GM23338 (cell line): ENCODE results near the gene GREB1L. TPM values are rescaled to one million over a fixed set of nuclear protein-coding genes. Genes with fewer than 3 reads are reported as not detected.

Experiments
- ATAC-seq: fragments of 200-7000 bp; cut with Tn5 transposase; 3 replicates; pipeline ENCODE4 v1.9.1; 2020
- DNase-seq: peaks from one replicate; pipeline ENCODE4 v3.0.0-alpha.2; 2015; ENCODE audit warnings: low spot score
- H2AFZ ChIP-seq: fragments of 200-600 bp; sonication (generic); 2 replicates; pipeline ENCODE4 v1.8.0; 2016; ENCODE audit warnings: antibody characterized with exemption, mild to moderate bottlenecking, moderate library complexity
- H3F3A ChIP-seq: fragments of 200-600 bp; sonication (generic); replicated peaks from 2 replicates; pipeline ENCODE4 v1.8.0; 2017; ENCODE audit warnings: antibody characterized with exemption, mixed run types, low read depth
- H3K27ac ChIP-seq: fragments of 200-600 bp; sonication (generic); 2 replicates; pipeline ENCODE4 v1.6.1; 2016; ENCODE audit warnings: low read depth
- H3K27me3 ChIP-seq: fragments of 200-600 bp; sonication (generic); 2 replicates; pipeline ENCODE4 v1.8.0; 2016; ENCODE audit warnings: mild to moderate bottlenecking, mixed run types, moderate library complexity; ENCODE audit not compliant: insufficient read depth
- H3K36me3 ChIP-seq: fragments of 200-600 bp; sonication (generic); 2 replicates; pipeline ENCODE4 v1.8.0; 2016; ENCODE audit warnings: mild to moderate bottlenecking; ENCODE audit not compliant: insufficient read depth
- H3K4me1 ChIP-seq: fragments of 200-600 bp; sonication (generic); 2 replicates; pipeline ENCODE4 v1.8.0; 2016; ENCODE audit warnings: mild to moderate bottlenecking, moderate library complexity; ENCODE audit not compliant: insufficient read depth
- H3K4me2 ChIP-seq: fragments of 200-600 bp; sonication (generic); 2 replicates; pipeline ENCODE4 v1.7.1; 2017; ENCODE audit warnings: mixed run types
- H3K4me3 ChIP-seq: fragments of 200-600 bp; sonication (generic); 2 replicates; pipeline ENCODE4 v1.6.1; 2016; ENCODE audit warnings: mixed run types
- H3K79me2 ChIP-seq: fragments of 200-600 bp; sonication (generic); replicated peaks from 2 replicates; pipeline ENCODE4 v1.8.0; 2017; ENCODE audit warnings: mild to moderate bottlenecking; ENCODE audit not compliant: insufficient read depth
- H3K9me2 ChIP-seq: fragments of 200-600 bp; sonication (generic); 2 replicates; pipeline ENCODE4 v1.8.0; 2017; ENCODE audit not compliant: insufficient read depth
- H4K20me1 ChIP-seq: fragments of 200-600 bp; sonication (generic); replicated peaks from 2 replicates; pipeline ENCODE4 v1.8.0; 2017; ENCODE audit warnings: mild to moderate bottlenecking; ENCODE audit not compliant: insufficient read depth
- H3K27ac Mint-ChIP-seq: 2 replicates; pipeline ENCODE4 v1.8.0; 2020; ENCODE audit warnings: inconsistent platforms, mild to moderate bottlenecking, moderate library complexity, mixed read lengths
- H3K27me3 Mint-ChIP-seq: 3 replicates; pipeline ENCODE4 v1.8.0; 2022; ENCODE audit warnings: low read depth, mild to moderate bottlenecking, moderate library complexity, mixed read lengths, inconsistent platforms; ENCODE audit not compliant: insufficient read depth, poor library complexity
- H3K36me3 Mint-ChIP-seq: 3 replicates; pipeline ENCODE4 v1.8.0; 2021; ENCODE audit warnings: low read depth, mild to moderate bottlenecking, inconsistent platforms, moderate library complexity, mixed read lengths
- H3K4me1 Mint-ChIP-seq: 3 replicates; pipeline ENCODE4 v1.8.0; 2020; ENCODE audit warnings: mild to moderate bottlenecking, inconsistent platforms, mixed read lengths
- H3K4me3 Mint-ChIP-seq: 3 replicates; pipeline ENCODE4 v1.8.0; 2021; ENCODE audit warnings: moderate library complexity, mild to moderate bottlenecking, inconsistent platforms, mixed read lengths
- H3K9me3 Mint-ChIP-seq: 3 replicates; pipeline ENCODE4 v1.8.0; 2020; ENCODE audit warnings: moderate library complexity, mild to moderate bottlenecking, inconsistent platforms, mixed read lengths
- CREB1 ChIP-seq: fragments of 250-450 bp; sonication (Bioruptor Pico); IDR thresholded peaks from 2 replicates; pipeline ENCODE4 v1.5.0; 2020; ENCODE audit warnings: low read depth, mild to moderate bottlenecking, moderate library complexity
- CTCF ChIP-seq, 2 experiments: fragments of 200-600 bp in 1 of 2; sonication (generic) in 1 of 2; conservative IDR thresholded peaks; 2 replicates each; pipeline versions ENCODE4 v1.5.1 to v1.6.1; 2016 to 2017; ENCODE audit warnings: antibody characterized with exemption in 2 of 2, low read depth in 2 of 2, mild to moderate bottlenecking in 2 of 2, moderate library complexity in 1 of 2
- ETS1 ChIP-seq: IDR thresholded peaks from 2 replicates; pipeline ENCODE4 v1.6.1; 2016; ENCODE audit warnings: antibody characterized with exemption
- EZH2phosphoT487 ChIP-seq: fragments of 200-600 bp; sonication (generic); IDR thresholded peaks from one replicate; pipeline ENCODE4 v1.8.1; 2018; ENCODE audit warnings: antibody characterized with exemption; ENCODE audit not compliant: unreplicated experiment
- JUNB ChIP-seq: IDR thresholded peaks from one replicate; pipeline ENCODE4 v1.6.1; 2016; ENCODE audit warnings: antibody characterized with exemption; ENCODE audit not compliant: unreplicated experiment
- NANOG ChIP-seq: IDR thresholded peaks from 2 replicates; pipeline ENCODE4 v1.6.1; 2016; ENCODE audit warnings: antibody characterized with exemption, borderline replicate concordance
- STAT1 ChIP-seq: IDR thresholded peaks from one replicate; pipeline ENCODE4 v1.6.1; 2016; ENCODE audit warnings: antibody characterized with exemption; ENCODE audit not compliant: unreplicated experiment
- ZNF114 ChIP-seq: fragments of 250-450 bp; sonication (Bioruptor Pico); IDR thresholded peaks from 2 replicates; pipeline ENCODE4 v1.5.0; 2020; ENCODE audit warnings: mild to moderate bottlenecking, moderate library complexity
- ZNF462 ChIP-seq: fragments of 250-450 bp; sonication (Bioruptor Pico); IDR thresholded peaks from 2 replicates; pipeline ENCODE4 v1.5.0; 2020; ENCODE audit warnings: mild to moderate bottlenecking, moderate library complexity
- polyA plus RNA-seq: library from polyadenylated mRNA; unstranded; fragments of >200 nt; fragmentation: Nextera tagmentation; extraction: Ambion mirVana; gene quantifications from 2 replicates; pipeline ENCODE4 v1.2.1, GENCODE V29; 2016
- total RNA-seq: library from RNA; depleted of rRNA; stranded (reverse); fragments of >200 nt; shearing (Covaris generic); gene quantifications from 2 replicates; pipeline ENCODE4 v1.2.3, GENCODE V29; 2014

GREB1L gene
- total and polyA plus RNA-seq, 2 experiments from 2014 or later: 0.03 to 0.29 TPM

DNA sequence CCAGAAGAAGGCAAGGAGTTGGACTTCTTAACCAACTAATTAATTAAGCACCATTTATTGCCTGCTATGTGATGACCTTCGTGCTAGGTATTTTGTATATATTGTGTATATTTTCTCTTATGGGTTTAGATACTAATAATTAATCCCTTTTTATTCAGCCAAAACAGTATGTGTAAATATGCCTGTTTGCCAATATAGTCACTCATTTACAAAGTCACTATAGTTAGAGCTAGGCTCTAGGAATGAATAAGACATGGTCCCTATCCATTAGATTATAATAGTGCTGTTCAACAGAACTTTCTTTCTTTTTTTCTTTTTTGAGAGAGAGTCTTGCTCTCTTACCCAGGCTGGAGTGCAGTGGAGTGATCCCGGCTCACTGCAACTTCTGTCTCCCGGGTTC is 51.4 kb downstream of the GREB1L start:
- Histone ChIP-seq H3K36me3 (no peaks in the 10 kb centered on the region), H3F3A (no peaks in the 10 kb centered on the region), H3K27ac (no peak overlapping the region), H3K4me1 (peaks cover 4% of the 10 kb centered on the region; the same call in 1 of the 2 replicates), H3K79me2 (no peaks in the 10 kb centered on the region), H3K27me3 (no peaks in the 10 kb centered on the region), H3K4me3 (no peak overlapping the region), H3K9me2 (no peaks in the 10 kb centered on the region), H4K20me1 (no peaks in the 10 kb centered on the region), H3K4me2 (no peak overlapping the region), H2AFZ (no peak overlapping the region)
- no peak overlapping the region for H3K27ac Mint-ChIP-seq
- DNase-seq (no peak), ATAC-seq (no peak)
- no peaks in the 10 kb centered on the region for H3K9me3 Mint-ChIP-seq
- peaks cover 9% of the 10 kb centered on the region for H3K4me1 Mint-ChIP-seq
- no peak for TF ChIP-seq CREB1 (CRISPR knock-in tag)
- TF ChIP-seq CTCF (conservative IDR thresholded peaks at IDR 0.05; ENCODE audit: low read depth in 2 of 2): no peak
- TF ChIP-seq EZH2phosphoT487: no peak
- H3K27me3 Mint-ChIP-seq: no peaks in the 10 kb centered on the region
- no peaks in the 10 kb centered on the region for H3K36me3 Mint-ChIP-seq
- no peak overlapping the region for H3K4me3 Mint-ChIP-seq

- H3K36me3 ChIP-seq: no peaks in the 10 kb centered on the region
- no peaks in the 10 kb centered on the region for H4K20me1 ChIP-seq
- Mint-ChIP-seq H3K36me3 (no peaks in the 10 kb centered on the region), H3K4me1 (peaks cover 10% of the 10 kb centered on the region), H3K4me3 (no peak overlapping the region), H3K27me3 (no peaks in the 10 kb centered on the region), H3K27ac (no peak overlapping the region), H3K9me3 (no peaks in the 10 kb centered on the region)
- no peaks in the 10 kb centered on the region for H3K9me2 ChIP-seq
- DNase-seq (no peak), ATAC-seq (no peak)
- no peaks in the 10 kb centered on the region for H3F3A ChIP-seq
- no peak overlapping the region for H3K27ac ChIP-seq
- H3K79me2 ChIP-seq: no peaks in the 10 kb centered on the region
- H3K27me3 ChIP-seq: no peaks in the 10 kb centered on the region
- no peak overlapping the region; the same call in 1 of the 2 replicates for H2AFZ ChIP-seq
- no peak overlapping the region for H3K4me2 ChIP-seq
- H3K4me1 ChIP-seq: peaks cover 5% of the 10 kb centered on the region; the same call in 1 of the 2 replicates
- H3K4me3 ChIP-seq: no peak overlapping the region
- TF ChIP-seq ZNF462 (CRISPR knock-in tag): no peak
- TF ChIP-seq STAT1: no peak
- TF ChIP-seq ETS1: no peak
- TF ChIP-seq CREB1 (CRISPR knock-in tag): no peak
- no peak for TF ChIP-seq JUNB
- TF ChIP-seq ZNF114 (CRISPR knock-in tag): no peak
- TF ChIP-seq NANOG: no peak
- TF ChIP-seq CTCF (conservative IDR thresholded peaks at IDR 0.05; ENCODE audit: low read depth in 2 of 2): no peak
Measured at GRCh38 chr18:21295101-21295500, 53.1 kb downstream of the GREB1L start.
